MM.1S (cell line): ENCODE data around the gene C8G.

Experiments
- EZH2 ChIP-seq: fragments of 300-600 bp; sonication (generic); optimal IDR thresholded peaks from 2 replicates; pipeline ENCODE3; 2017; ENCODE audit warnings: low read depth, mild to moderate bottlenecking, antibody characterized with exemption, low read length, mixed read lengths
- TF ChIP-seq, protein P1 (sequence below): fragments of 300-600 bp; sonication (generic); IDR thresholded peaks from 2 replicates; pipeline ENCODE4 v1.5.1; 2016; ENCODE audit warnings: antibody characterized with exemption, low read length, mixed read lengths

DNA sequence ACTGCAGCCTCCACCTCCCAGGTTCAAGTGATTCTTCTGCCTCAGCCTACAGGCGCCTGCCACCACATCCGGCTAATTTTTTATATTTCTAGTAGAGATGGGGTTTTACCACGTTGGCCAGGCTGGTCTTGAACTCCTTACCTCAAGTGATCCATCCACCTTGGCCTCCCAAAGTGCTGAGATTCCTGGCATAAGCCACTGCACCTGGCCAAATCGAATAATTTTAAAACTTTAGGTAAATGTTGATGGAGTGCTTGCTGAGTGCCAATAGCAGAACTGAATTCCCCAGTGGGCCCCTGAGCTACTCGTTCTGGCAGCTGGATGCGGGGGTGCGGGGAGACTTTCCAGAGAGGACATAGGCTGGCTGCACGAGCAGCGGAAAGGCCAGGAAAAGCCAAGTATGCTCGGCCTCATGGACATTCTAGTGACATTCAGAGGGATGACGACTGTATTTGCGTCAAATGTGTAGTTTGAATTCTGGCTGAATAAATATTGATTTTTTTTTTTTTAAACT is 41.9 kb upstream of the C8G start:
- TF ChIP-seq, protein P1, sequence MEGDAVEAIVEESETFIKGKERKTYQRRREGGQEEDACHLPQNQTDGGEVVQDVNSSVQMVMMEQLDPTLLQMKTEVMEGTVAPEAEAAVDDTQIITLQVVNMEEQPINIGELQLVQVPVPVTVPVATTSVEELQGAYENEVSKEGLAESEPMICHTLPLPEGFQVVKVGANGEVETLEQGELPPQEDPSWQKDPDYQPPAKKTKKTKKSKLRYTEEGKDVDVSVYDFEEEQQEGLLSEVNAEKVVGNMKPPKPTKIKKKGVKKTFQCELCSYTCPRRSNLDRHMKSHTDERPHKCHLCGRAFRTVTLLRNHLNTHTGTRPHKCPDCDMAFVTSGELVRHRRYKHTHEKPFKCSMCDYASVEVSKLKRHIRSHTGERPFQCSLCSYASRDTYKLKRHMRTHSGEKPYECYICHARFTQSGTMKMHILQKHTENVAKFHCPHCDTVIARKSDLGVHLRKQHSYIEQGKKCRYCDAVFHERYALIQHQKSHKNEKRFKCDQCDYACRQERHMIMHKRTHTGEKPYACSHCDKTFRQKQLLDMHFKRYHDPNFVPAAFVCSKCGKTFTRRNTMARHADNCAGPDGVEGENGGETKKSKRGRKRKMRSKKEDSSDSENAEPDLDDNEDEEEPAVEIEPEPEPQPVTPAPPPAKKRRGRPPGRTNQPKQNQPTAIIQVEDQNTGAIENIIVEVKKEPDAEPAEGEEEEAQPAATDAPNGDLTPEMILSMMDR, result no peak
- no peak for TF ChIP-seq EZH2
